Effector memory CD8-positive, alpha-beta T cell (primary cell): ENCODE measurements around the gene HFM1.
"Not testable (repeated sequence)": the region's sequence is repeated elsewhere in the genome, so short reads cannot be mapped to it uniquely, and the experiment has no call there.

Experiments used
- ATAC-seq: fragments of 150-1000 bp; cut with Tn5 transposase; replicated peaks from 2 replicates; pipeline ENCODE4 v1.10.0; 2021; ENCODE audit warnings: mild to moderate bottlenecking, moderate library complexity
- DNase-seq, 3 experiments: peaks; one replicate each; pipeline ENCODE4 v3.0.0; 2021
- H3K27ac Mint-ChIP-seq, 2 donors: one replicate each; pipeline ENCODE4 v1.8.0; 2022; ENCODE audit warnings: mild to moderate bottlenecking in 2 of 2, mixed read lengths in 2 of 2, moderate library complexity in 2 of 2
- H3K27me3 Mint-ChIP-seq, 2 donors: one replicate each; pipeline ENCODE4 v1.8.0; 2022; ENCODE audit warnings: mixed read lengths in 2 of 2
- H3K36me3 Mint-ChIP-seq: one replicate; pipeline ENCODE4 v1.8.0; 2022; ENCODE audit warnings: mild to moderate bottlenecking, moderate library complexity, mixed read lengths; ENCODE audit not compliant: insufficient read depth
- H3K4me1 Mint-ChIP-seq, 2 donors: one replicate each; pipeline ENCODE4 v1.8.0; 2022; ENCODE audit warnings: low read depth in 2 of 2, mixed read lengths in 2 of 2
- H3K4me3 Mint-ChIP-seq, 2 donors: one replicate each; pipeline ENCODE4 v1.8.0; 2022; ENCODE audit warnings: mild to moderate bottlenecking in 2 of 2, mixed read lengths in 2 of 2, moderate library complexity in 2 of 2
- H3K9me3 Mint-ChIP-seq, 2 donors: one replicate each; pipeline ENCODE4 v1.8.0; 2022; ENCODE audit warnings: mixed read lengths in 2 of 2

The HFM1 gene

GRCh38 chr1:91406773-91407389, 2.2 kb upstream of the HFM1 start:
- H3K4me1 Mint-ChIP-seq = peaks cover 0 to 3% of the 10 kb centered on the region in 2 donors
- H3K4me3 Mint-ChIP-seq = no peak overlapping the region
- H3K9me3 Mint-ChIP-seq = no peaks in the 10 kb centered on the region
- no peak for DNase-seq
- ATAC-seq = no peak
- no peaks in the 10 kb centered on the region for H3K36me3 Mint-ChIP-seq
- no peak overlapping the region for H3K27ac Mint-ChIP-seq
- peaks cover 34 to 47% of the 10 kb centered on the region in 2 donors for H3K27me3 Mint-ChIP-seq

GRCh38 chr1:91402023-91402422, 2.6 kb downstream of the HFM1 start:
- H3K4me3 Mint-ChIP-seq = no peak overlapping the region
- H3K27me3 Mint-ChIP-seq = peaks cover 65 to 70% of the 10 kb centered on the region in 2 donors
- no peak overlapping the region for H3K27ac Mint-ChIP-seq
- H3K4me1 Mint-ChIP-seq = peaks cover 0 to 3% of the 10 kb centered on the region in 2 donors
- ATAC-seq (no peak), DNase-seq (no peak)
- H3K9me3 Mint-ChIP-seq = no peaks in the 10 kb centered on the region
- H3K36me3 Mint-ChIP-seq = no peaks in the 10 kb centered on the region

GRCh38 chr1:91400133-91400725, 4.4 kb downstream of the HFM1 start:
- Mint-ChIP-seq H3K27me3 (peaks cover 50 to 58% of the 10 kb centered on the region in 2 donors), H3K4me3 (no peak overlapping the region), H3K36me3 (no peaks in the 10 kb centered on the region), H3K4me1 (peaks cover 0 to 3% of the 10 kb centered on the region in 2 donors), H3K9me3 (no peaks in the 10 kb centered on the region), H3K27ac (no peak overlapping the region)
- DNase-seq = no peak
- ATAC-seq = no peak

GRCh38 chr1:91398291-91398690, 6.3 kb downstream of the HFM1 start:
- no peak overlapping the region for H3K27ac Mint-ChIP-seq
- DNase-seq = no peak
- H3K4me1 Mint-ChIP-seq = no peaks in the 10 kb centered on the region
- no peak for ATAC-seq
- H3K27me3 Mint-ChIP-seq = peaks cover 40 to 51% of the 10 kb centered on the region in 2 donors
- H3K9me3 Mint-ChIP-seq = no peaks in the 10 kb centered on the region
- H3K4me3 Mint-ChIP-seq = no peak overlapping the region
- H3K36me3 Mint-ChIP-seq = no peaks in the 10 kb centered on the region

GRCh38 chr1:91397605-91398004, 7.0 kb downstream of the HFM1 start:
- ATAC-seq (no peak), DNase-seq (no peak)
- H3K4me3 Mint-ChIP-seq = no peak overlapping the region
- H3K9me3 Mint-ChIP-seq = no peaks in the 10 kb centered on the region
- peaks cover 40 to 51% of the 10 kb centered on the region in 2 donors for H3K27me3 Mint-ChIP-seq
- H3K27ac Mint-ChIP-seq = no peak overlapping the region
- no peaks in the 10 kb centered on the region for H3K4me1 Mint-ChIP-seq
- H3K36me3 Mint-ChIP-seq = no peaks in the 10 kb centered on the region

- no peaks in the 10 kb centered on the region for H3K36me3 Mint-ChIP-seq
- H3K4me3 Mint-ChIP-seq = no peak overlapping the region
- ATAC-seq (no peak), DNase-seq (no peak)
- peaks cover 15 to 36% of the 10 kb centered on the region in 2 donors for H3K27me3 Mint-ChIP-seq
- H3K4me1 Mint-ChIP-seq = no peaks in the 10 kb centered on the region
- no peak overlapping the region for H3K27ac Mint-ChIP-seq
- H3K9me3 Mint-ChIP-seq = no peaks in the 10 kb centered on the region
These were observed 11.6 kb downstream of the HFM1 start for GRCh38 chr1:91393042-91393441.

- no peak for ATAC-seq
- Mint-ChIP-seq H3K4me3 (no peak overlapping the region), H3K9me3 (no peaks in the 10 kb centered on the region), H3K27ac (no peak overlapping the region), H3K27me3 (peaks cover 32 to 41% of the 10 kb centered on the region in 2 donors), H3K36me3 (no peaks in the 10 kb centered on the region), H3K4me1 (no peaks in the 10 kb centered on the region)
- DNase-seq = no peak
These were observed 18.5 kb downstream of the HFM1 start for GRCh38 chr1:91386109-91386508.

GRCh38 chr1:91383456-91383855, 21.2 kb downstream of the HFM1 start:
- Mint-ChIP-seq H3K9me3 (no peaks in the 10 kb centered on the region), H3K4me1 (no peaks in the 10 kb centered on the region), H3K4me3 (no peak overlapping the region), H3K27me3 (peaks cover 20 to 33% of the 10 kb centered on the region in 2 donors), H3K36me3 (no peaks in the 10 kb centered on the region), H3K27ac (no peak overlapping the region)
- DNase-seq (no peak), ATAC-seq (no peak)

- Mint-ChIP-seq H3K4me1 (no peaks in the 10 kb centered on the region), H3K27ac (no peak overlapping the region), H3K9me3 (no peaks in the 10 kb centered on the region), H3K36me3 (no peaks in the 10 kb centered on the region), H3K27me3 (peaks cover 20 to 21% of the 10 kb centered on the region in 2 donors), H3K4me3 (no peak overlapping the region)
- no peak for DNase-seq
- no peak for ATAC-seq
These were observed 22.8 kb downstream of the HFM1 start for GRCh38 chr1:91381844-91382243.

- Mint-ChIP-seq H3K4me3 (no peak overlapping the region), H3K9me3 (no peaks in the 10 kb centered on the region), H3K27me3 (peaks cover 9 to 10% of the 10 kb centered on the region in 2 donors), H3K27ac (no peak overlapping the region), H3K36me3 (no peaks in the 10 kb centered on the region), H3K4me1 (no peaks in the 10 kb centered on the region)
- DNase-seq (no peak), ATAC-seq (no peak)
These were observed 30.6 kb downstream of the HFM1 start for GRCh38 chr1:91374086-91374485.

GRCh38 chr1:91372230-91372629, 32.4 kb downstream of the HFM1 start:
- H3K27me3 Mint-ChIP-seq = peaks cover 26 to 27% of the 10 kb centered on the region in 2 donors
- not testable (repeated sequence) for H3K36me3 Mint-ChIP-seq, ATAC-seq, DNase-seq, H3K4me1 Mint-ChIP-seq, H3K9me3 Mint-ChIP-seq, H3K4me3 Mint-ChIP-seq, H3K27ac Mint-ChIP-seq

- no peaks in the 10 kb centered on the region for H3K36me3 Mint-ChIP-seq
- no peak overlapping the region for H3K27ac Mint-ChIP-seq
- DNase-seq = no peak
- H3K4me1 Mint-ChIP-seq = no peaks in the 10 kb centered on the region
- no peak overlapping the region for H3K4me3 Mint-ChIP-seq
- H3K9me3 Mint-ChIP-seq = peaks cover 7 to 10% of the 10 kb centered on the region in 2 donors
- no peak for ATAC-seq
- H3K27me3 Mint-ChIP-seq = peaks cover 5 to 25% of the 10 kb centered on the region in 2 donors
These were observed 55.1 kb downstream of the HFM1 start for GRCh38 chr1:91349524-91349923.

- no peak overlapping the region for H3K4me3 Mint-ChIP-seq
- peaks cover 0 to 22% of the 10 kb centered on the region in 2 donors for H3K27me3 Mint-ChIP-seq
- DNase-seq (no peak), ATAC-seq (no peak)
- no peaks in the 10 kb centered on the region for H3K4me1 Mint-ChIP-seq
- H3K27ac Mint-ChIP-seq = no peak overlapping the region
- H3K9me3 Mint-ChIP-seq = no peaks in the 10 kb centered on the region
- H3K36me3 Mint-ChIP-seq = no peaks in the 10 kb centered on the region
These were observed 57.8 kb downstream of the HFM1 start for GRCh38 chr1:91346824-91347223.

GRCh38 chr1:91345395-91346005, 59.1 kb downstream of the HFM1 start:
- Mint-ChIP-seq H3K4me3 (no peak overlapping the region), H3K9me3 (no peaks in the 10 kb centered on the region), H3K27ac (no peak overlapping the region), H3K4me1 (no peaks in the 10 kb centered on the region), H3K36me3 (no peaks in the 10 kb centered on the region), H3K27me3 (peaks cover 13 to 35% of the 10 kb centered on the region in 2 donors)
- ATAC-seq (no peak), DNase-seq (no peak)
